IMR-90 (cell line): Measurements from ENCODE around the gene FOXL3. TPM values are rescaled to one million over a fixed set of nuclear protein-coding genes. Genes with fewer than 3 reads are reported as not detected.
"Not testable (repeated sequence)": the region's sequence is repeated elsewhere in the genome, so short reads cannot be mapped to it uniquely, and the experiment has no call there.

Source experiments
- ATAC-seq: fragments of 200-7000 bp; cut with Tn5 transposase; 2 replicates; pipeline ENCODE4 v1.9.1; 2020; ENCODE audit warnings: low read depth, mild to moderate bottlenecking, moderate library complexity
- BruUV-seq: library from RNA; stranded (reverse); fragments of 400-500 nt; replicated peaks from 2 replicates; lab custom pipeline; 2021; lab: Mats Ljungman, UMichigan
- CTCF ChIA-PET: fragments of 300-600 bp; formaldehyde crosslinking; extraction: SDS; loops from one replicate; lab custom pipeline; 2021; ENCODE audit warnings: antibody characterized with exemption; lab: Yijun Ruan, JAX
- POLR2A ChIA-PET: fragments of 300-600 bp; sonication (Branson Sonifier 250); formaldehyde crosslinking; loops from one replicate; lab custom pipeline; 2022; ENCODE audit warnings: antibody characterized with exemption; ENCODE audit not compliant: unreplicated experiment; lab: Charles Lee
- DNase-seq: peaks from one replicate; pipeline ENCODE4 v3.0.0; 2013
- H2AFZ ChIP-seq: replicated peaks from 2 replicates; pipeline ENCODE3; 2013; ENCODE audit warnings: low read length, mild to moderate bottlenecking; ENCODE audit not compliant: poor library complexity
- H2AK5ac ChIP-seq: 2 replicates; pipeline ENCODE4 v1.6.1; 2013; ENCODE audit warnings: low read depth, low read length, inconsistent platforms
- H2AK9ac ChIP-seq: replicated peaks from 2 replicates; pipeline ENCODE3; 2013; ENCODE audit warnings: mild to moderate bottlenecking, low read depth, low read length, moderate library complexity; ENCODE audit not compliant: poor library complexity
- H2BK120ac ChIP-seq: 2 replicates; pipeline ENCODE4 v1.6.1; 2013; ENCODE audit warnings: low read depth, low read length, inconsistent platforms
- H2BK15ac ChIP-seq: 3 replicates; pipeline ENCODE4 v1.6.1; 2013; ENCODE audit warnings: low read depth, low read length, inconsistent platforms
- H2BK20ac ChIP-seq: 2 replicates; pipeline ENCODE4 v1.6.1; 2013; ENCODE audit warnings: low read depth, mild to moderate bottlenecking, inconsistent platforms, low read length, moderate library complexity
- H2BK5ac ChIP-seq: 2 replicates; pipeline ENCODE4 v1.6.1; 2013; ENCODE audit warnings: mild to moderate bottlenecking, low read depth, low read length, inconsistent platforms; ENCODE audit not compliant: poor library complexity, severe bottlenecking
- H3K14ac ChIP-seq: replicated peaks from 2 replicates; pipeline ENCODE4 v1.6.1; 2013; ENCODE audit warnings: low read depth, low read length, inconsistent platforms
- H3K18ac ChIP-seq: 2 replicates; pipeline ENCODE4 v1.6.1; 2013; ENCODE audit warnings: low read depth, low read length, control low read depth
- H3K23ac ChIP-seq: 2 replicates; pipeline ENCODE4 v1.6.1; 2013; ENCODE audit warnings: low read depth, low read length, inconsistent platforms
- H3K27ac ChIP-seq: 2 replicates; pipeline ENCODE4 v1.5.1; 2013; ENCODE audit warnings: mild to moderate bottlenecking, control low read depth, low read length; ENCODE audit not compliant: insufficient read depth
- H3K27me3 ChIP-seq: 2 replicates; pipeline ENCODE4 v1.6.1; 2013; ENCODE audit warnings: low read length; ENCODE audit not compliant: control insufficient read depth, insufficient read depth
- H3K36me3 ChIP-seq: 2 replicates; pipeline ENCODE4 v1.6.1; 2013; ENCODE audit warnings: low read length, mixed read lengths; ENCODE audit not compliant: control insufficient read depth, insufficient read depth
- H3K4ac ChIP-seq: 2 replicates; pipeline ENCODE4 v1.6.1; 2013; ENCODE audit warnings: low read depth, low read length, inconsistent platforms
- H3K4me1 ChIP-seq: 2 replicates; pipeline ENCODE4 v1.6.1; 2013; ENCODE audit warnings: low read length, mixed read lengths; ENCODE audit not compliant: control insufficient read depth, insufficient read depth
- H3K4me2 ChIP-seq: 2 replicates; pipeline ENCODE4 v1.6.1; 2013; ENCODE audit warnings: low read depth, mild to moderate bottlenecking, control low read depth, low read length, moderate library complexity
- H3K4me3 ChIP-seq: 2 replicates; pipeline ENCODE4 v1.5.1; 2013; ENCODE audit warnings: low read depth, mild to moderate bottlenecking, control low read depth, low read length, moderate library complexity; ENCODE audit not compliant: insufficient read depth
- H3K56ac ChIP-seq: 2 replicates; pipeline ENCODE4 v1.6.1; 2013; ENCODE audit warnings: low read length, inconsistent platforms; ENCODE audit not compliant: insufficient read depth; ENCODE audit errors: extremely low read depth
- H3K79me1 ChIP-seq, 2 experiments: 2 replicates each; pipeline ENCODE4 v1.6.1; 2013; ENCODE audit warnings: low read length in 2 of 2, inconsistent platforms in 1 of 2, low read depth in 1 of 2
- H3K9ac ChIP-seq: 2 replicates; pipeline ENCODE4 v1.6.1; 2013; ENCODE audit warnings: low read depth, low read length, control low read depth
- H3K9me1 ChIP-seq: 2 replicates; pipeline ENCODE4 v1.6.1; 2013; ENCODE audit warnings: low read length, inconsistent platforms; ENCODE audit not compliant: insufficient read depth
- H3K9me3 ChIP-seq: 2 replicates; pipeline ENCODE4 v1.6.1; 2013; ENCODE audit warnings: low read length; ENCODE audit not compliant: control insufficient read depth, insufficient read depth
- H4K20me1 ChIP-seq: 2 replicates; pipeline ENCODE4 v1.6.1; 2013; ENCODE audit warnings: low read length, inconsistent platforms; ENCODE audit not compliant: insufficient read depth
- H4K5ac ChIP-seq: 2 replicates; pipeline ENCODE4 v1.6.1; 2013; ENCODE audit warnings: mild to moderate bottlenecking, low read depth, low read length, control low read depth
- H4K8ac ChIP-seq, 2 experiments: 2 replicates each; pipeline ENCODE4 v1.6.1; 2013; ENCODE audit warnings: low read depth in 2 of 2, low read length in 2 of 2, control low read depth in 1 of 2, inconsistent platforms in 1 of 2
- H4K91ac ChIP-seq: 2 replicates; pipeline ENCODE4 v1.6.1; 2013; ENCODE audit warnings: low read depth, low read length, inconsistent platforms; ENCODE audit not compliant: insufficient read depth
- WGBS, 2 experiments: methylation state at CpG; one replicate each; pipeline versions ENCODE4 v1.1.5 to v1.1.7; 2013; ENCODE audit warnings: missing lambda C conversion rate in 2 of 2; ENCODE audit not compliant: insufficient read length in 1 of 2; ENCODE audit errors: extremely low coverage in 2 of 2; 5-methylcytosine and 5-hydroxymethylcytosine counted together
- dilution Hi-C: fragments of 300-500 bp; cut with HindIII; formaldehyde crosslinking; loops from one replicate; pipeline ENCODE4 v1.14.3; 2018; ENCODE audit warnings: low sequenced_read_pairs; ENCODE audit not compliant: unreplicated experiment
- in situ Hi-C: fragments of 300-500 bp; cut with MboI; formaldehyde crosslinking; loops from 3 replicates; pipeline ENCODE4 v1.14.3; 2019; ENCODE audit warnings: low sequenced_read_pairs, inconsistent platforms, mixed read lengths
- intact Hi-C: fragments of 100-400 bp; cut with micrococcal nuclease; formaldehyde crosslinking; loops from 2 replicates; pipeline ENCODE4 v1.10.0; 2022
- polyA plus RNA-seq, 3 experiments: library from polyadenylated mRNA; depleted of rRNA; stranded (reverse); fragments of >200 nt; gene quantifications; 2 replicates each; pipeline ENCODE4 v1.2.3, GENCODE V29; 2012; ENCODE audit warnings: low replicate concordance in 1 of 3
- total RNA-seq: library from RNA; depleted of rRNA; stranded (reverse); fragments of >200 nt; gene quantifications from 2 replicates; pipeline ENCODE4 v1.2.3, GENCODE V29; 2012

The FOXL3 gene
- total and polyA plus RNA-seq, 2 of the 4 experiments (the other 2 are of a cell fraction) = not detected

DNA sequence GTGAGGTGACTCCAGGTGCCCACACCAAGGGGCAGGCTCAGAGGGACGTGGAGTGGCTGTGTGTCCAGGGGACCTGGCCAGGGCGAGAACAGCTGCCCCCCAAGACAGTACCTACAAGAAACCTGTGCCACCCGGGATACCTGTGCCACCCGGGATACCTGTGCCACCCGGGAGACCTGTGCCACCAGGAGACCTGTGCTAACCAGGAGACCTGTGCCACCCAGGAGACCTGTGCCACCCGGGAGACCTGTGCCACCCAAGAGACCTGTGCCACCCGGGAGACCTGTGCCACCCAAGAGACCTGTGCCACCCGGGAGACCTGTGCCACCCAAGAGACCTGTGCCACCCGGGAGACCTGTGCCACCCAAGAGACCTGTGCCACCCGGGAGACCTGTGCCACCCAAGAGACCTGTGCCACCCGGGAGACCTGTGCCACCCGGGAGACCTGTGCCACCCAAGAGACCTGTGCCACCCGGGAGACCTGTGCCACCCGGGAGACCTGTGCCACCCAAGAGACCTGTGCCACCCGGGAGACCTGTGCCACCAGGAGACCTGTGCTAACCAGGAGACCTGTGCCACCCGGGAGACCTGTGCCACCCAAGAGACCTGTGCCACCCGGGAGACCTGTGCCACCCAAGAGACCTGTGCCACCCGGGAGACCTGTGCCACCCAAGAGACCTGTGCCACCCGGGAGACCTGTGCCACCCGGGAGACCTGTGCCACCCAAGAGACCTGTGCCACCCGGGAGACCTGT, 47.0 kb upstream of the FOXL3 start:
- intact Hi-C loops, BruUV-seq: not testable (repeated sequence)

DNA sequence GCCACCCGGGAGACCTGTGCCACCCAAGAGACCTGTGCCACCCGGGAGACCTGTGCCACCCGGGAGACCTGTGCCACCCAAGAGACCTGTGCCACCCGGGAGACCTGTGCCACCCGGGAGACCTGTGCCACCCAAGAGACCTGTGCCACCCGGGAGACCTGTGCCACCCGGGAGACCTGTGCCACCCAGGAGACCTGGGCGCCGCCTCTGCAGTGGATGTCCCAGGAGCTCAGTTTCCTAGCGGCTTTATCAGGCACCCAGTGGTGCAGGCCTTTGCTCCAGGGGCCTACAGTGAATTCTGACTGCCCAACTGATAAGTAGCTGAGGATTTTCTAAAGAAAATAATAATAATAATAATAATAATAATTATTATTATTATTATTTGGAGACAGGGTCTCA, 46.4 kb upstream of the FOXL3 start:
- H3K4me1 ChIP-seq, H3K56ac ChIP-seq, H2BK5ac ChIP-seq, H3K27ac ChIP-seq, H3K4me2 ChIP-seq, H2AK9ac ChIP-seq, BruUV-seq, H2BK15ac ChIP-seq, H2AFZ ChIP-seq, in situ Hi-C loops, H3K14ac ChIP-seq, intact Hi-C loops, H3K27me3 ChIP-seq, H3K4ac ChIP-seq, CTCF ChIA-PET, H3K18ac ChIP-seq, H4K91ac ChIP-seq, H4K5ac ChIP-seq, dilution Hi-C loops, H3K23ac ChIP-seq, H2BK20ac ChIP-seq, H3K9ac ChIP-seq, H3K9me3 ChIP-seq, ATAC-seq, H4K8ac ChIP-seq, DNase-seq, H3K4me3 ChIP-seq, H2BK120ac ChIP-seq, H2AK5ac ChIP-seq: not testable (repeated sequence)
- Histone ChIP-seq H3K79me1 (peaks cover 25 to 44% of the 10 kb centered on the region in 2 experiments), H3K9me1 (peaks cover 13% of the 10 kb centered on the region), H4K20me1 (peaks cover 39% of the 10 kb centered on the region), H3K36me3 (peaks cover 58% of the 10 kb centered on the region)
- POLR2A ChIA-PET = interaction anchor here (0.7 kb wide), 1 partner anchor 35 kb away, joined by 3 read pairs; no protein-coding TSS in a partner anchor
- WGBS, 2 experiments = no CpG with 5 or more reads among the region's 10 CpGs

More for the DNA sequence above, 47.0 kb upstream of the FOXL3 start:
- H3K4me3 ChIP-seq, H3K18ac ChIP-seq, H3K9me3 ChIP-seq, H3K4me1 ChIP-seq, H4K8ac ChIP-seq, in situ Hi-C loops, dilution Hi-C loops, H3K23ac ChIP-seq, DNase-seq, H2AFZ ChIP-seq, H3K9ac ChIP-seq, ATAC-seq, H2BK15ac ChIP-seq, H4K91ac ChIP-seq, H3K4me2 ChIP-seq, CTCF ChIA-PET, H3K4ac ChIP-seq, H2BK20ac ChIP-seq, H3K27ac ChIP-seq, H3K56ac ChIP-seq, H3K14ac ChIP-seq, H3K27me3 ChIP-seq, H4K5ac ChIP-seq, H2BK120ac ChIP-seq, H2BK5ac ChIP-seq, H2AK9ac ChIP-seq: not testable (repeated sequence)
- Histone ChIP-seq H3K79me1 (peaks cover 25 to 44% of the 10 kb centered on the region in 2 experiments), H4K20me1 (peaks cover 39% of the 10 kb centered on the region), H3K9me1 (peaks cover 13% of the 10 kb centered on the region), H2AK5ac (peak overlapping the region; percentile 28; the same call in 1 of the 2 replicates), H3K36me3 (peaks cover 53% of the 10 kb centered on the region)
- POLR2A ChIA-PET = interaction anchor here (0.7 kb wide), 1 partner anchor 35 kb away, joined by 3 read pairs; no protein-coding TSS in a partner anchor
- no CpG with 5 or more reads among the region's 21 CpGs for WGBS, 2 experiments
